NB4 (cell line): Measurements from ENCODE around the gene ADAM12.

Experiments
- CTCF ChIP-seq: IDR thresholded peaks from one replicate; pipeline ENCODE4 v1.5.1; 2012; ENCODE audit warnings: low read depth, low read length
- MYC ChIP-seq: IDR thresholded peaks from 2 replicates; pipeline ENCODE4 v1.6.1; 2011; ENCODE audit warnings: low read depth, low read length
- POLR2A ChIP-seq: IDR thresholded peaks from 2 replicates; pipeline ENCODE4 v1.6.1; 2011; ENCODE audit warnings: mild to moderate bottlenecking; ENCODE audit not compliant: insufficient read length; ENCODE audit errors: extremely low read depth

DNA sequence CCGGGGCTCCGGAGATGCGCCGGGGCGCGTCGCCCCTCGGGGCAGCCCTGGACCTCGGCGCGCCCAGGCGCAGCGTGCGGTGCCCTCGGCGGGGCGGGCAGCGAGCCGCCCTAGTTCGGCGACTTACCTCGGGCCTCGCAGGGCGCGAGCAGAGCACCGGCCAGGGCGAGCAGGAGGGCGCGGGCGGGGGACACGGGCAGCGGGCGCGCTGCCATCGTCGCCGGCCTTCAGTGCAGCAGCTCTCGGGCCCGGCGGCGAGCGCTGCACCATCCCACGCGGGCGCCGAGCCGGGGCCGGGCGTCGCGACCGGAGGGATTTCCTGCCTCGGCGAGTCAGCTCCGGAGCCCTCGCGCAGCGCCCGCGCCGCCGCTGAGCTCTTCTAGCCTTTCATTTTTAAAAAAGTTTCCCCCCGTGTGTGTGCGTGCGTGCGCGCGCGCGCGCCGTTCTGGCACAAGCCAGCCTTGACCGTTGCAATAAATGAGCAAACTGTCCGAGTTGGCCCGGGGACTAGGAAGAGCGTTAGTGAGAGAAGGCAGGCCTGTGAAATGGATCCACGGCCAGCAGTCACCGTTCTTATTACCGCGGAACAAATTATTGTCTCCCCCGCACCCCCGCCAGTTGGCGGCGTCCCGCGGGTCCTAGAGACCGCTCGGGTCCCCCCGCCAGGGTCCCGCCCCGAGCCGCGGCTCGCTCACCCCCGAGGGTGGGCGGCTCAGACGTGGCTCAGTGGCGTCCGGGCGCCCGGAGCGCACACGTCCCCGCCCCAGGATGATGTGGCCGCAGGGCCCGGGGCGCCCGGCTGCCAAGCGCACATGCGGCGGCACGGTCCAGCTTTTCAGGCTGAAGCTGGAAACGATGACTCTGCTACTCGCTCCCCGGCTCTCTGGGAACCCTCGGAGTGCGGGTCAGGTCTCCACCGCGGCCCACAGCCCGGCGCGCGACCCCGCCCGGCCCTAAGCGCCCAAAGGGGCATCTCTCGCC lies at the start of gene ADAM12:
- TF ChIP-seq MYC = no peak
- no peak for TF ChIP-seq CTCF
- TF ChIP-seq POLR2A = no peak
